KBM-7 (cell line): ENCODE results near the gene DSG3.
"Not testable (repeated sequence)": the region's sequence is repeated elsewhere in the genome, so short reads cannot be mapped to it uniquely, and the experiment has no call there.

Experiments
- DNase-seq: peaks from one replicate; pipeline ENCODE4 v3.0.0-alpha.2; 2015
- in situ Hi-C: fragments of 300-500 bp; cut with MboI; formaldehyde crosslinking; loops from 2 replicates; pipeline ENCODE4 v1.14.3; 2020; ENCODE audit warnings: low sequenced_read_pairs, low pct_unique_long_range_greater_than_20kb, mixed read lengths

The DSG3 gene

DNA sequence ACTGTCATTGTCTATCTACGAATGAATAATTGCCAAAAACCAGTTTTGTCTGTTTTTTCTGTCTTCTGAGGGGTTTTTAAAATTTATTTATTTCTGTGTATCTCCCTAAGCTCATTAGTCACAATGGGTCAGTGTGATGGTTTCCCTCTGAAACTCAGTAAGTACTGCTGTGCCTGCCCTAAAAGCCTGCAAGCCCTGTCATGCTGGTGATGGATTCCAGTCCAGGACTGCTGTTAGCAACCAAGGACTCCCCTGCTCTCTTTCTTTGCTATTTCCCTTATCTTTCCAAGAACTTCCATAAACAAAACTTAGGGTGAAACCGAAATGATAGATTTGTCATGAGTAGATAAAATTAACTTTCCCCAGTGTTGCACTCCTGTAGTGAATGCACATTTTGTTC lies 38.6 kb downstream of the DSG3 start:
- no peak for DNase-seq
- in situ Hi-C loops, result no loop called here

DNA sequence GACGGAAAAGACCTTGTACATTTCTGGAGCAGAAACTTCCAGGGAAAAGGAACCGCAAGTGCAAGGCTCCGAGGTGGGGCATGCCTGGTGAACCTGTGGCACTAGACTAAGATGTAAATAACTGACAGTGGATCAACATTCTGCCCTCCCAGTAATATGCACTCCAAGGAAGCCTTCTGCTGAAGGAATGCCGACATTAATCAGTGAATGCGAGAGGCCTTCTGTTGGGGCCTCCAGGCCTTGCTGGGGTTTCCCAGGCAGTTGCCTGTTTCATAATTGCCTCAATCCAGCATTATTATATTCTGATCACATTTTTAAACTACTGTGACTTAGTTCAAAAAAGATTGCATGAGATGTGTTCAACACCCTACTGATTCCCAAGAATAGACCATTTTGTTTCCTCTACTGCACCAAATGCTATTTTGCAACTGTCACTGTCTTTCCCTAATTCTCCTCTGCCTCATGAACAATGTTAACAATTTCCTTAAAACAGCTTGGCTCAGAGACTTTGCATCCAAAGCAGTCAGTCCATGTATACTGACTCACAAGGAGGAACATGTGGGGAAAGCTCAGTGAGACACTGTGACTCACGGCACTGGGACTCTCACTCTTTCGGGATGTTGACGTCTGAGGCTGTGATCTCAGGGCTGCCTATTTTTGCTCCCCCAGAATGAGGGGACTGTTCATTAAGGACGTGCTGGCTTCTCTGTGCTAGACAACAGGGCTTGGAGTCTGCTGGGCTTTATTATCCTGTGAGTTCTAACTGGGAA lies 39.9 kb downstream of the DSG3 start:
- DNase-seq, result no peak
- in situ Hi-C loops, result no loop called here

DNA sequence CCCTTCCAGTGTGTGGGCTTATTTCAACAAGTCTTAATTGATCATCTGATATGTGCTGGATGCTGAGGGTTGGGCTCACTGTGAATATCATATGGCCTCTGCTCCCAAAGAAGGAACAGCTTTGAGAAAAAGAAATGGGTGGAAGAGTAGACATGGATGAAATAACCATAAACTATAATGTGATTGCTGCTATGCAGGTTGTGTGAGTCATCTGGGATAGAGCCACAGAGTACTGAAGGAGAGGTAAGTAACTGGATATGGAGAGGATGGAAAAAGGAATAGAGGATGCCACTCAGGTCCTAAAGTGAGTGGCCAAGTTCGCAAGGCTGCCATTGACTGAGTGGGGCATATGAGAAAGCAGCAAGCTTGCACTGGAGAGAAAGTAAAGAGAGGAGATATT lies 41.8 kb downstream of the DSG3 start:
- no peak for DNase-seq
- in situ Hi-C loops, result no loop called here

DNA sequence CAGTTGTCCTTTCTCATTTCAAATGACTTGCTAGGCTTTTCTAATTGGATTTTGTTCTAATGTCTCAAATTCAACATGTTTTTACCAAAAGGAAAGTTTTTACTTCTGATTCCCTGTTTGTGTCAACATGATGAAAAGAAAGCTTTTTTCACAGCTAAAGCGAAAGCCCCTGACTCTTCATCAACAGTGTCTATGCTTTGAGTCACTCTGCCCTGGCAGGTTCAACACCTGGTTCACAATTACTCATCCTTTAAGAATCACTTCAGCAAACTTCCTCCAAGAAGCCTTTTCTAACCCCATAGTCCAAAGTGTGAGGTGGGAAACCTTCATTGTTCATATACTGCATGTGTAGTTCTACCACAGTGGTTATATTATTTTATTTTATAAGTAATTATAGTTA lies 42.8 kb downstream of the DSG3 start:
- in situ Hi-C loops, result no loop called here

DNA sequence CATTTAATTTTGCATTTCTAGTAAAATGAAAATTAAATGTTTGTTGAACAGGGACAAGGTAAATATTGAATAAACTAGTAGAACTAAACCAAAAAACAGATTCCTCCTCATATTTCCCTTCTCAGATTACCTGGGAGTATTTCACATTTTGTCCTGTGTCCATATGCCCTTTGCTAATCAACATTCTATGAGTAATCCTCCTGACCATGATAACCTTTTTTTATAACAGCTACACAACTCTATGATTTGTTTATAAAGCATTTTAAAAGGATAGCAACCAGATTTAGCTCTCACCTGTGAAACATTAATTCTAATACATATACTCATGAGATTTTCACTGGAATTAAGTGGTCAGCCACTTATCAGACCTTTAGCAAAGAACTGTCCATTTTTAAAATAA lies 43.3 kb downstream of the DSG3 start:
- DNase-seq, result no peak
- in situ Hi-C loops, result no loop called here

More for the DNA sequence above, 42.8 kb downstream of the DSG3 start:
- no peak for DNase-seq

DNA sequence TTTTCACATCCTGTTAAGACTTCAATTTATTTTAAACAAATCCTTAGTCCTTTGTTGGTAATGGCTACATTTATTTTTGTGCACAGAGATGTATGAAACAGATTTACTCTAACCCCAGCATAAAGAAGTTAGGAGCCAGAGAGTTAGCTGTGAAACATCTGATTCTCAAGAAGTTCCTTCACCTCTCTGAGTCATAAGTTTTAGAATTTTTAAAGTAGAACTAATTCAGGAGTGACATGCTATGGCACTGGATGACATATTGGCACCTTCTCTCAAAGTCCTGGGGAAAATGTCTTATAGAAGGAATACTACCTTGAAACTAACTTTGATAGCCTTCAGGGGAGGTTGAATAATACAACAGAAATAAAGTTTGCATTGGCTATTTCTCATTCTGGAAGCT lies 44.0 kb downstream of the DSG3 start:
- no peak for DNase-seq
- in situ Hi-C loops, result no loop called here

DNA sequence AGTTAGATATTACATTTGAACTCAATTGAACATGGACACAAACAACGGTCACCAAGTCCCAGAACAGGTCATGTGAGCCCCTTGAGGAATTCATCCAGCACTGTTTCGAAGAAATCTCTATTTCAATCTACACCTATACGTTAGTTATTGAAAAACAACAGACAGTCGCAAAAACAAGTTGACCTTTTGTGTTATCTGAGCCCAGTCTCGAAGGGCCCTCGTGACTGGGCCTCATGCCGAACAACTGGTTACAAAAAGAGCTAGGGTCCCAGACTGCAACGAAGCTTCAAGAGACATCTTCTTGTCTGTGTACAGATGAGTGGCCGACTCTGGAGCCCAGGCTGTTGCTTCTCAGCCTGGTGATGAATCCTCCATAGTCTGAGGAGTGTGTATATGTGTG lies 45.1 kb downstream of the DSG3 start:
- in situ Hi-C loops, result no loop called here
- DNase-seq, result no peak

DNA sequence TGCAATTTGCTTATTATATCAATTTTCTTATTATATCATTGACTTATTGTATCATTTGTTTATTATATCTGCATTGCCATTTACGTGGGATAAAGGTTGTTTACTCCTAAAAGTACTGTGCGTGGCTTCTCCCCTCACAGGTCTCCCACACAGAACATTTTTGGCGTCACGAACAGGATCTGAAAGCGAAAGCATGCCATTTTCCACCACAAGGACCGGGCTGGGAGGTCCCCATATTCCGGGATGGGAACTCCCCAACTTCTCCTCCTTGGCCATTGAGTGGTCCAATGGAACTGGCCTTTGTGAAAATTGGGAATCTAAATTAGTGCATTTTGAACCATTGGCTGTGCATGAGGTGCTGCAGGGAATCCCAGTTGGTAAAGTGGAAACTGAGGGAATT lies 45.6 kb downstream of the DSG3 start:
- in situ Hi-C loops, result no loop called here
- no peak for DNase-seq

DNA sequence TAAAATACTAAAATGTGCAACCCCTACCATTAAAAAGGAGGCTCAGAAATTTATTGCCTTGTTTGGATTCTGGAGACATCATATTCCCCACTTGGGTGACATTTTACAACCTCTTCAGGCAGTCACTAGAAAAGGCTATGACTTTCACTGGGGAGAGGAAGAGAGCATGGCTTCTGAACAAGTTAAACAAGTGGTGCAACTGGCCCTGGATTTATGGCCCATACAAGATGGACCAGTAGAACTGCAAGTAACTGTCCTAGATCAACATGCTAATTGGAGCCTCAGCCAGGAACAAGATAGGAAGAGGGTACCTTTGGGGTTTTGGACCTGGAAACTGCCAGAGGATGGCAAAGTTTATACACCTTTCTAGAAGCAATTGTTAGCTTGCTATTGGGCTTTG lies 46.4 kb downstream of the DSG3 start:
- DNase-seq, result no peak
- in situ Hi-C loops, result no loop called here

DNA sequence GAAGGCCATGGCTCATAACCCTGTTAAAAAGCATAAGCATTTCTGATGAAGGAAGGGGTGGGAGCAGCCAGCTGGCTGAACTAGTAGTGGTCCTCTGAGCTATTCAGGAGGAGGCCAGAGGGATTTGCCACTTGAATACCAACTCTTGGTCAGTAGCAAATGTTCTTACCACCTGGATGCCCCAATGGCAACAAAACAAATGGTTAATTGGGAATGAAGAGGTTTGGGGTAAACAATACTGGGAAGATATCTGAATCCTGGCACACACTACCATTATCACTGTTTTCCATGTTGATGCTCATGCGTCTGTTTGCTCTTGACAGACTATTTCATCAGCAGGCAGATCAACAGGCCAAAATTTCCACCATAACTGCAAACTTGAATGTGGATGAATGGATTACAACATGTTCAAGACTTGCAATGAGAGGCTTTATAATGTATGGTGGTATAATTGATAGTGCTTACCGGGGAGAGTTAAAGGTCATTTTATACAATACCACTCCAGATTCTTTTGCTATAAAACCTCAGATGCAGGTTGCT lies 47.2 kb downstream of the DSG3 start:
- DNase-seq, in situ Hi-C loops: not testable (repeated sequence)

DNA sequence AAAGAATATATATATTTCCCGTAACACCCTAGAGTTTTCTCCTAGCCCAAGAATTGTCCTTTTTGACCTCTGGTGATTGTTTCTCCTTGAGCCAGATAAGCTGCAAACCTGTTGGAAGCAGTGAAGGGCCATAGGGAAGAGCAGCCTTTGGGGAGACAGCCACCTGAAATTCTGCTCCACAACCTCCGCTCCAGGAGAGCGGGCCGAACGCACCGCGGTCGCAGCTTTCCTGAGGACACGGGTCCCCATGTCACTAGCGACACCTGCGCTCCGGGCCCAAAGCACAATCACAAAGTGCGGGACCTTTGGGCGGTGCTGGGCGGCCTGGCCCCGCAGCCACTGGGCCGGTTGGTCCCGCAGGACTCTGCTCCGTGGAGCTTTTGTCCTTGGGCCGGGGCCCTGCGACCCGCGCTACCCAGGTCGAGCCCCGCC lies 49.9 kb downstream of the DSG3 start:
- DNase-seq, result no peak
- in situ Hi-C loops, result no loop called here

DNA sequence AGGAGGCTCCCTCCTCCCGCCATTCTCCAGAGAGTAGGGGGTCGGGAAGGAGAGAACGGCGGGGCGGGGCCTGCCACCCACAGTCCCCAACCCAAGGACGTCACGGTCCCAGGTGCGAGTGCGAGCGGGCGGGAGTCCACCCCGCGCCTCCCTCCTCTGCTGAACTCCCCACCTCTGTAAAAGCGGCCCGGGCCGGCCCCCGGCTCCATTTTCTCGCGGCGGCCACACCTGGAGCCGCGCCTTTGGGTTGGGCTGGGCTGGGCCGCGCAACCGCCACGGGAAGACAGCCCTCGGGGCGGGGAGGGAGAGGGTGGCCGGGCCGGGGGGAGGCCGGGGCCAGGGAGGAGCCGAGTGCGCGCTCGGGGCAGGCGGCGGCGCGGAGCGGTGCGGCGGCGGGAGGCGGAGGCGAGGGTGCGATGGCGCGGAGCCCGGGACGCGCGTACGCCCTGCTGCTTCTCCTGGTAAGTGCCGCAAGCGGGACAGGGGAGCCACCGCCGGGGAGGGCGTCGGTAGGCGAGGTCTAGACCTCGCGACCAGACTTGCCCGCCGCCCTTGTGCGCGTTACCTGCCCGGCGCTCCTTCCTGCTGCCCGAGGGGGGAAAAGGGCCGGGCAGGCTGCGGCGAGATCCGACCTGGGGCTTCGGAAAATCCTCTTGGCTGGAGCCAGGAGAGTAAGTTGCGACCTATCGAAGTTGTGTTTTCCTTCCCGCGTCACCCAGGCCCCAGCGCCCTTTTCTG lies 50.5 kb downstream of the DSG3 start, which contains the start of gene DSG2:
Gene DSG2, plus strand, starts transcription at position 342 of the 738 bp plus-strand sequence. Its CDS starts 75 bp downstream, at position 417.
- in situ Hi-C loops, result no loop called here
- DNase-seq, result peak; percentile 62

DNA sequence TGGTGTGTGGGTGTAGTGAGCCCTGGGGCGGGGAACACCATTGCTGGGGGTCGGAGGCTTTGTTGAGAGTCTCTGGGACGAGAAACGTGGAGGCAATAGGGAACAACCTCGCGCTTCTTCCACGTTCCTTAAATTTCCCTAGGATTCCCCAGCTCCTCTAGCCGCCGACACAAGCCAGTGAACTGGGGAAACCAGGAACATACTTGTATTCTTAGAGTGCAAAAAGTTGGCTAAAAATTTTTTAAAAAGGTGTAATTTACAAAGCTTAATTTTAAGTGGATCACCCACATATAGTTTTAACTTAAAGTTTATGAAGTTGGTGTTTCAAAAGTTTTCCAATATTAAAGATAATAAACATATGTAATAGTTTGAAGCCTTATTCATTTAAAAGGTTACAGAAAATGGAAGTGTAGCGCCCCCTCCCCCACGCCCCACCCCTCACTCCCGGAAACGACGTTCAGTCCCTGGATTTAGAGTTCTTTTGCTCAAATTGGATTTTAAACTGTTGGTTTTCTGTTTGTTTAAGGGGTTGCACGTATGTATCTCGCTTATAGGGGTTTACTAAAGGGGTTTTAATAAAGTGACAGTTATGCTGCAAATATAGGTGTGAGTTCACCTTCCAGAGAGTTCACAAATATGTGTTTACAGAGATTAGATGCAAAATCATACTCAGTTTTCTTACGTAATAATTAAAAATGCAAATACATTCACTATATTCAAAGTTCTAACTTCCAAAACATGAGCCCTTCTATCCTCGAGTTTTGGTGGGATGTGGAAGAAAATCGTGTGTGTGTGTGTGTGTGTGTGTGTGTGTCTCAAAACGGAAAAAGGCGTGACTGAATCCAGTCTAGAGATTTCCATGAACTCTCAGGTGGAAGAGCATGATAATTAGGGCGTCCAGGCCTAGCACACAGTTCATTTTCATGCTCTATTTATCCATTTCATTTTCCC lies 51.3 kb downstream of the DSG3 start:
- DNase-seq, result peak; percentile 51
- in situ Hi-C loops, result no loop called here

DNA sequence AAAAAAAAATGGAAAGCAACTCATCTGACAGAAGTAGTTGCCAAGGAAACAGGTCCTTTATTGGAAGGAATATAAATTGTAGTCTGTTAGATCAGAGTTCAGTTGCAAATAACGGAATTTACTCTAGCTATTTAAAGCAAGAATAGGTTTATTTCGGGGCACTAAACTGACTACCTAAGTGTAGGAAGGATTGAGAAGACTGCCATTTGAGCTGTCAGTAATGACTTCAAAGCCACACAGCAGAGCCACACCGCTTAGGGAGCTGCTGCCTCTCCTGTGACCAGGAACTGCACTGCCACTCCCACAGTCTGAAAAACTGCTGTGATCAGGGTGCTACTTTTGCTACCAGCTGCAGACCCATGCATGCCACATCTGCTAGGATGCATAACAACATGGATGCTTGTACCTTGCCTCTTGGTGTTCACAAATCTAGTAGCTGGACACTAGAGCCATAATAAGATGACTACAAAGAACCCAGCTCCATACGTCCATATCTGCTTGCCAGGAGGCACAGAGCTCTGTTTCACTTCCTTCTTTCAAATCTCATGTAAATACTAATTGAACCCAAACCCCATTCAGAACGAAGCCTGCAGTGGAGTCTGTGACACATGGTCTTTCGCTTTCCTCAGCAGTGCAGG lies 52.6 kb downstream of the DSG3 start:
- peak; percentile 63 for DNase-seq

DNA sequence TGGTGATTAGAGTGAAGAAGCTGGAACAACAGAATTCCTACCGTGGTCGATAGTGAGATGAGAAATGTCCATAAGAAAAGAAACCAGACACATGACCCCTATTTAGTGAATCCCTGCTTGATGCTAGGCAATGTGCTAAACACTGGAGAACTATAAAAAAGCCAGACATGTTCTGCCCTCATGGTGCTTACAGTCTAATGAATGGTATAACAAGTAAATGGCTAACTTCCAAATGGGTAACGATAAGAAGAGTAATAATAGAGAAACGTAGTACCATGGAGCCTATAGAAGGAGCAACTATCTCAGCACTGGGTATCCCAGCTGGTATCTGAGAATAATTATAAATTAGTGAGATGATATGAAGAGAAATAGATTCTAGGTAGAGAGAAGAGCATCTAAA lies 55.5 kb downstream of the DSG3 start:
- no peak for DNase-seq
- in situ Hi-C loops, result no loop called here

More for the DNA sequence above, 52.6 kb downstream of the DSG3 start:
- in situ Hi-C loops, result no loop called here

DNA sequence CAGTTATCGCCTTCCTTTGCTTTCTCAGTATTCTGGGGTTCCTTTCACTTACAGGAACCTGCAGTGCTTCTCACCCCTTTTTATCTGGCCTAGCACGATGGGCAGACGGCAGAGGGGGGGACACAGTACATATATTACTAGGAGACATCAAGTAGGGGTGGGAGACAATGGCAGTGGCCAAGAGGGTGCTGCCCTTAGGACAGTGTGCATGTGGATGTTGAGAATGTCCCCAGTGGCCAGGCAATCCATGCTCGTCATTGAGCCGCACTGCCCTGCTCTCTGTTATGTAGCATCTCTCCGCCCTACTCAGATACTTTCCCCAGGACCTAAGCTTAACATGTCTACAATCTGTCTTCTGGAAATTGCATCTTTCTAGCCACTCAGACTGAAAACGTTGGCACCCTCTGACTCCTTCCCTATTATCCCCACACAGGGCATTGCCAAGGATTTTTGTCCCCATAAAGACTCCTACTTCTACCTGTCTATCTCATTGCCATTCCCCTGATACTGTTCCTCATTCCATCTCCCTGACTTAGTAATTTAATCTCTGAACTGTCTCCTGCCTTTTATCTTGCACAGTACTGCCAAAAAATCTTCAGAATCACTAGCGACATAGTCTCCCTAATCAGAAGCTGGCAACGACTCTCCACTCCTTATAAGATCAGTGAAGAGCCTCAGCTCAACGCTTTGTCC lies 57.1 kb downstream of the DSG3 start:
- in situ Hi-C loops, result no loop called here

DNA sequence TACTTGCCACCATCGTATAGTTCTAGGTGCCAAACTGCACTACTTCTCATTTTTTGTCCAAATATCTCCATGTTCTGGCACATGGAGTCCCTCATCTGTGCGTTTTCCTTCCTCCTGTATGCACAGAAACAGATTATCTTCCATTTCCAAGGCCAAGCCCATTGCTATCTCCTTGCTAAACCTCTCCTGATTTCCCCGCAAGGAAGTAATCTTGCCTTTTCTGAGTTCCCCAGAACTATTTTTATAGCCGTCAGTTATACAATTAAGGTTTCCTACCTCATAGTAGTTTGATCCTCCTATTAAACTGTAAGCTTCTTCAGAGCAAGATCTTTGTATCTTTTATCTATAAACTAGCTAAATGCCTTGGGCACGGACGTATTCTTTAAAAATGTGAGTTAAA lies 57.6 kb downstream of the DSG3 start:
- DNase-seq, result no peak
- in situ Hi-C loops, result no loop called here

More for the DNA sequence above, 57.1 kb downstream of the DSG3 start:
- DNase-seq, result no peak

DNA sequence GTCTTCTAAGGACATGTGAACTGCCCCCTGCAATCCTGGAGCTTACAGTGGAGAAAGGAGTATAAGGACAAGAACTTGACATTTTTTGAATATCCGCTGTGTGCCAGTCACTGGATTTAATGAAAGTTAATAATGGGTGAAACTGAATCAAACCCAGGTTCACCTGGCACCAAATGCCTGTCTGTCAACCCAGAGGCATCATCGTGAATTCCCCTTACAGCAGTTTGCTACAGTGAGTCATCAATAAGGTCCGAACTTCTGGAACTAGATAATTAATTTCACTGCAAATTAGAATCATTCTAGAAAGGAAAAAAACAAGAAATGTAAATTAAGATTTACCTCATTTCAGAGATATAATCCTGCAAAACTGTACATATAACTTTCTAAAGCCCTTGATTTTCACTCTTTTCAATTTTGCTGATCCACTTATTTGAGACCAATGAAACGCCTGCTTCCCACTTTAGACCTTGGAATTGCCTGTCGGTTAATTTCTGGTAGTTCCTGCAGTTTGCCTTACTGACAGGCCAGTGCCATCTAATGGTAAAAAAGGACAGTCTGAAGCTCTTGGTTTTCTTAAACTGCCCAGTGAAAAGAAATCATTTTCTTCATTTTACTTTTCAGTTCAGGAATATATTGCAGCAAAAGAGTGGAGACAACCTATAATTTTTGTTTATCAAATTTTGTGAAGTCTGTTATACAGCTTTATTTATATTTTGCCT lies 58.6 kb downstream of the DSG3 start:
- in situ Hi-C loops, result no loop called here
- DNase-seq, result no peak
